Spleen (tissue), 13 donors: ENCODE data around the gene PTPRCAP. TPM values are rescaled to one million over a fixed set of nuclear protein-coding genes. Genes with fewer than 3 reads are reported as not detected.
"Not testable (repeated sequence)": the region's sequence is repeated elsewhere in the genome, so short reads cannot be mapped to it uniquely, and the experiment has no call there.

Experiments
- DNase-seq: peaks from one replicate; pipeline ENCODE4 v3.0.0-alpha.2; 2020
- H3K27ac ChIP-seq, 8 donors: fragments of 200-600 bp; sonication (generic) in 7 of 8; 1 replicate in 4 of 8; 2 replicates in 4 of 8; pipeline versions ENCODE4 v1.5.0 to v1.8.0; 2016 to 2021; ENCODE audit warnings: inconsistent platforms in 4 of 8, mild to moderate bottlenecking in 4 of 8, moderate library complexity in 1 of 8
- H3K27me3 ChIP-seq, 7 donors: fragments of 200-600 bp; sonication (generic) in 6 of 7; replicated peaks in 1 of 7; 1 replicate in 4 of 7; 2 replicates in 3 of 7; pipeline versions ENCODE4 v1.5.0 to v1.8.0; 2016 to 2021; ENCODE audit warnings: inconsistent platforms in 3 of 7, mild to moderate bottlenecking in 1 of 7
- H3K36me3 ChIP-seq, 6 donors: fragments of 200-600 bp; sonication (generic) in 5 of 6; 1 replicate in 4 of 6; 2 replicates in 2 of 6; pipeline versions ENCODE4 v1.5.0 to v1.8.0; 2016 to 2021; ENCODE audit warnings: inconsistent platforms in 2 of 6
- H3K4me1 ChIP-seq, 6 donors: fragments of 200-600 bp; sonication (generic) in 5 of 6; 1 replicate in 3 of 6; 2 replicates in 3 of 6; pipeline versions ENCODE4 v1.5.0 to v1.8.0; 2016 to 2021; ENCODE audit warnings: inconsistent platforms in 3 of 6
- H3K4me3 ChIP-seq, 8 donors: fragments of 200-600 bp; sonication (generic) in 7 of 8; 1 replicate in 4 of 8; 2 replicates in 4 of 8; pipeline versions ENCODE4 v1.5.0 to v1.8.0; 2016 to 2021; ENCODE audit warnings: inconsistent platforms in 4 of 8, mild to moderate bottlenecking in 4 of 8, moderate library complexity in 2 of 8
- H3K9me3 ChIP-seq, 8 donors: fragments of 200-600 bp; sonication (generic) in 7 of 8; 1 replicate in 4 of 8; 2 replicates in 4 of 8; pipeline versions ENCODE4 v1.5.0 to v1.8.0; 2016 to 2021; ENCODE audit warnings: inconsistent platforms in 4 of 8
- CTCF ChIP-seq, 11 experiments: fragments of 200-600 bp in 7 of 11; fragments of 450-650 bp in 4 of 11; sonication (generic) in 4 of 11; IDR thresholded peaks in 8 of 11; conservative IDR thresholded peaks in 3 of 11; 1 replicate in 7 of 11; 2 replicates in 4 of 11; pipeline versions ENCODE4 v1.4.0 to v1.8.0; 2016 to 2021; ENCODE audit warnings: antibody characterized with exemption in 11 of 11, inconsistent platforms in 4 of 11, mild to moderate bottlenecking in 1 of 11
- POLR2A ChIP-seq, 3 donors: fragments of 450-650 bp; IDR thresholded peaks; one replicate each; pipeline ENCODE4 v1.5.1; 2017; ENCODE audit warnings: antibody characterized with exemption in 3 of 3, mild to moderate bottlenecking in 1 of 3
- POLR2AphosphoS5 ChIP-seq, 3 donors: sonication (generic); formaldehyde crosslinking; IDR thresholded peaks; one replicate each; pipeline ENCODE4 v1.5.1; 2017; ENCODE audit warnings: antibody characterized with exemption in 3 of 3
- WGBS, 5 donors: extraction: QIAGEN DNeasy Blood & Tissue Kit in 3 of 5; methylation state at CpG; one replicate each; pipeline versions ENCODE4 v1.1.5 to v1.1.7; 2013 to 2018; 5-methylcytosine and 5-hydroxymethylcytosine counted together
- intact Hi-C: fragments of 100-400 bp; cut with DNase I; formaldehyde crosslinking; loops from one replicate; pipeline ENCODE4 v1.15.0; 2023; ENCODE audit warnings: low total_unique reads
- long read RNA-seq, 2 donors: transcript quantifications; one replicate each; lab custom pipeline, GENCODE V29; 2026
- polyA plus RNA-seq, 3 donors: library from polyadenylated mRNA; stranded (reverse); fragments of 200-250 nt; gene quantifications; one replicate each; pipeline ENCODE4 v1.2.1, GENCODE V29; 2013
- total RNA-seq, 7 donors: library from RNA; depleted of rRNA in 3 of 7; stranded (reverse); fragments of >200 nt in 3 of 7; fragmentation: NEBNext Ultra II Directional in 4 of 7; extraction: Animal tissue kit (Norgen Biotek cat#: 25700) in 4 of 7; gene quantifications; one replicate each; pipeline versions ENCODE4 v1.1.0 to v1.2.1, GENCODE V29; 2016 to 2021
- donor health status: healthy with polysubstance abuse.
- donor health status: DM: no; HTN: no; CAD: no; lungs with moderate emphysema.
- donor health status: DM: no; HTN: no; CAD: no.
- donor health status: Bipolar disorder and iron deficiency.
- donor health status: healthy.
- donor health status: DM: no; HTN: no; CAD: no.
- donor health status: DM: yes; HTN: yes; CAD: no.

The PTPRCAP gene
- total RNA-seq (100 to 1,000 TPM; 119 to 278 (median 187) TPM), polyA plus RNA-seq (100 to 1,000 TPM; 410 to 557 (median 479) TPM)
- long read RNA-seq, donor 1, transcript PTPRCAP-201 (2 exons, 1,292 nt), result major isoform, 37 of 37 reads
- long read RNA-seq, donor 1, partial matches to known transcripts, result 0 of 37 reads
- long read RNA-seq, donor 1, other reads (novel, unspliced or antisense), result 0 of 37 reads
- long read RNA-seq, donor 2, transcript PTPRCAP-201 (2 exons, 1,292 nt), result major isoform, 46 of 46 reads
- long read RNA-seq, donor 2, partial matches to known transcripts, result 0 of 46 reads
- long read RNA-seq, donor 2, other reads (novel, unspliced or antisense), result 0 of 46 reads

- Histone ChIP-seq H3K27me3 (no peaks in the 10 kb centered on the region), H3K4me3 (peak within 1 kb of the TSS; percentile 67 to 95 (median 76)), H3K4me1 (peaks cover 42 to 100% (median 98%) of the 10 kb centered on the region in 6 donors), H3K27ac (peak within 1 kb of the TSS; percentile 68 to 97 (median 90)), H3K36me3 (peaks cover 6 to 99% (median 41%) of the 10 kb centered on the region in 6 donors), H3K9me3 (no peaks in the 10 kb centered on the region)
- intact Hi-C loops, result no loop called here
- no peak for TF ChIP-seq CTCF (IDR thresholded peaks at IDR 0.05 in 8 of 11, conservative IDR thresholded peaks at IDR 0.05 in 3 of 11)
- peak in 2 of 3 donors; percentile 64 to 72 for TF ChIP-seq POLR2A (IDR thresholded peaks at IDR 0.05)
- peak; percentile 93 to 97 (median 97) for TF ChIP-seq POLR2AphosphoS5 (IDR thresholded peaks at IDR 0.05)
- WGBS, 5 donors, result 0 to 46% (median 25%) methylated on average over 10 to 26 of the region's 26 CpGs
- DNase-seq, result peak; percentile 96
These were observed at the start of gene PTPRCAP for GRCh38 chr11:67437082-67437808. TSS of gene PTPRCAP (minus strand) at chr11:67437682. CDS start at chr11:67437619, 63 bp downstream.

- TF ChIP-seq CTCF (IDR thresholded peaks at IDR 0.05 in 8 of 11, conservative IDR thresholded peaks at IDR 0.05 in 3 of 11) (no peak), POLR2AphosphoS5 (IDR thresholded peaks at IDR 0.05) (peak; percentile 26 to 48 (median 44))
- intact Hi-C loops, result no loop called here
- H3K4me1 ChIP-seq, result peaks cover 31 to 64% (median 52%) of the 10 kb centered on the region in 6 donors
- H3K27ac ChIP-seq, result peak overlapping the region; percentile 12 to 97 (median 92)
- no peaks in the 10 kb centered on the region for H3K9me3 ChIP-seq
- no peaks in the 10 kb centered on the region for H3K27me3 ChIP-seq
- H3K4me3 ChIP-seq, result peak overlapping the region in 1 of 8 donors; percentile 81
- no peak for DNase-seq
- peaks cover 0 to 52% (median 44%) of the 10 kb centered on the region in 6 donors for H3K36me3 ChIP-seq
- WGBS, 5 donors, result 60 to 84% (median 72%) methylated on average over 16 to 20 of the region's 20 CpGs
These were observed 49.2 kb upstream of the PTPRCAP start for GRCh38 chr11:67486481-67487195.

GRCh38 chr11:67485873-67486361 is 48.4 kb upstream of the PTPRCAP start:
- H3K27ac ChIP-seq, result peak overlapping the region; percentile 43 to 97 (median 92)
- DNase-seq, result peak; percentile 89
- TF ChIP-seq CTCF (IDR thresholded peaks at IDR 0.05 in 8 of 11, conservative IDR thresholded peaks at IDR 0.05 in 3 of 11), result peak in 1 of 11 experiments; percentile 5
- peak; percentile 55 to 93 (median 77) for TF ChIP-seq POLR2AphosphoS5 (IDR thresholded peaks at IDR 0.05)
- peak in 1 of 3 donors; percentile 60 for TF ChIP-seq POLR2A (IDR thresholded peaks at IDR 0.05)
- 52 to 72% (median 61%) methylated on average over 7 of the region's 7 CpGs for WGBS, 5 donors
- H3K27me3 ChIP-seq, H3K9me3 ChIP-seq, intact Hi-C loops: not testable (repeated sequence)
- peaks cover 31 to 66% (median 52%) of the 10 kb centered on the region in 6 donors for H3K4me1 ChIP-seq
- H3K4me3 ChIP-seq, result peak overlapping the region in 1 of 8 donors; percentile 81
- H3K36me3 ChIP-seq, result peaks cover 0 to 45% (median 37%) of the 10 kb centered on the region in 6 donors
